SK-N-SH (cell line): ENCODE measurements around the gene IRAK2.

ENCODE experiments used
- CHD2 ChIP-seq: fragments of 150-350 bp; IDR thresholded peaks from 2 replicates; pipeline ENCODE4 v1.6.1; 2018; ENCODE audit warnings: low read length; ENCODE audit not compliant: partially characterized antibody
- CTCF ChIP-seq: fragments of 200-600 bp; sonication (generic); IDR thresholded peaks from 2 replicates; pipeline ENCODE4 v1.6.1; 2017; ENCODE audit warnings: antibody characterized with exemption, mild to moderate bottlenecking, moderate library complexity
- EP300 ChIP-seq, 2 experiments: IDR thresholded peaks; 2 replicates each; pipeline versions ENCODE4 v1.4.0 to v1.6.1; 2012; ENCODE audit warnings: borderline replicate concordance in 1 of 2, low read depth in 1 of 2, low read length in 1 of 2
- GATA2 ChIP-seq: sonication (generic); formaldehyde crosslinking; IDR thresholded peaks from 2 replicates; pipeline ENCODE4 v1.5.0; 2020; ENCODE audit warnings: mild to moderate bottlenecking, missing genetic modification reagents
- MAX ChIP-seq: IDR thresholded peaks from 2 replicates; pipeline ENCODE4 v1.4.0; 2012; ENCODE audit warnings: low read depth
- MEF2A ChIP-seq: IDR thresholded peaks from 2 replicates; pipeline ENCODE4 v1.4.0; 2012; ENCODE audit warnings: low read depth, borderline replicate concordance
- PBX3 ChIP-seq: IDR thresholded peaks from 2 replicates; pipeline ENCODE4; 2012
- POLR2AphosphoS5 ChIP-seq: IDR thresholded peaks from 2 replicates; pipeline ENCODE4 v1.6.1; 2012; ENCODE audit warnings: low read depth, low read length
- RAD21 ChIP-seq: IDR thresholded peaks from 2 replicates; pipeline ENCODE4 v1.6.1; 2012; ENCODE audit warnings: mild to moderate bottlenecking, low read length
- RCOR1 ChIP-seq: fragments of 150-350 bp; IDR thresholded peaks from 2 replicates; pipeline ENCODE4 v1.6.1; 2017; ENCODE audit warnings: antibody characterized with exemption, low read length
- SMC3 ChIP-seq: IDR thresholded peaks from 2 replicates; pipeline ENCODE4 v1.6.1; 2012; ENCODE audit warnings: low read depth, low read length, improper control_type of control experiment
- USF2 ChIP-seq: fragments of 150-350 bp; IDR thresholded peaks from 2 replicates; pipeline ENCODE4 v1.6.1; 2017; ENCODE audit warnings: antibody characterized with exemption, low read length, low read depth, borderline replicate concordance
- YY1 ChIP-seq: IDR thresholded peaks from 2 replicates; pipeline ENCODE4 v1.4.0; 2012; ENCODE audit warnings: low read depth, mild to moderate bottlenecking

- TF ChIP-seq CTCF, result no peak
- TF ChIP-seq MAX, result no peak
- TF ChIP-seq SMC3, result no peak
- TF ChIP-seq EP300 (IDR thresholded peaks at IDR 0.05; ENCODE audit: borderline replicate concordance in 1 of 2, low read depth in 1 of 2, low read length in 1 of 2), result no peak
- TF ChIP-seq YY1, result no peak
- no peak for TF ChIP-seq POLR2AphosphoS5
- no peak for TF ChIP-seq PBX3
- no peak for TF ChIP-seq RAD21
- TF ChIP-seq CHD2, result no peak
- TF ChIP-seq MEF2A, result no peak
- TF ChIP-seq USF2, result no peak
- TF ChIP-seq RCOR1, result no peak
- no peak for TF ChIP-seq GATA2 (CRISPR knock-in tag)
Observed at GRCh38 chr3:10255835-10256234, 91.1 kb downstream of the IRAK2 start.
